Uterus (tissue), 2 donors: ENCODE data around the gene LBH.

Experiments used
- POLR2A ChIP-seq, 2 donors: fragments of 450-650 bp; IDR thresholded peaks; one replicate each; pipeline ENCODE4 v1.6.1; 2016; ENCODE audit warnings: antibody characterized with exemption in 2 of 2, mild to moderate bottlenecking in 1 of 2, moderate library complexity in 1 of 2
- TF ChIP-seq, protein P1 (sequence below), 4 experiments: fragments of 200-600 bp in 2 of 4; fragments of 450-650 bp in 2 of 4; sonication (generic) in 2 of 4; IDR thresholded peaks; one replicate each; pipeline ENCODE4 v1.5.1; 2016 to 2019; ENCODE audit warnings: antibody characterized with exemption in 4 of 4, mild to moderate bottlenecking in 2 of 4, moderate library complexity in 1 of 4

DNA sequence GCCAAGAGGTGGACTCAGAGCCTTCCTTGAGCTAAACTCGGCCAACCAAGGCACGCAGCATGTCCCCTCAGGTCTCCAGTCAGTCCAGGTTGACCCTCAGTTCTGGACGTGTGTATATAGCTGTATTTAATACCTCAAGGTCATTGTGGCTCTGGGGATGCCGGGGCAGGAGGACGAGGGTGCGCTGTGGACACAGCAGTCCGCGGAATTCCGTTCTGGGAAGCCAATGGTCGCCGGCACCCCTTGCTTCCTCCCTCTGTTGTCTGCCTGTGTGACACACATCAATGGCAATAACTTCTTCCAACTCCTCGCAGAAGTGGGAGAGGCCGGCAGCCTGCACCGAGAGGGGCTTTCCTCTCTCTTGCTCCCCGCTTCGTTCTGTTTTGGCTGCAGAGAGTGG lies 27.7 kb downstream of the LBH start:
- TF ChIP-seq, protein P1, sequence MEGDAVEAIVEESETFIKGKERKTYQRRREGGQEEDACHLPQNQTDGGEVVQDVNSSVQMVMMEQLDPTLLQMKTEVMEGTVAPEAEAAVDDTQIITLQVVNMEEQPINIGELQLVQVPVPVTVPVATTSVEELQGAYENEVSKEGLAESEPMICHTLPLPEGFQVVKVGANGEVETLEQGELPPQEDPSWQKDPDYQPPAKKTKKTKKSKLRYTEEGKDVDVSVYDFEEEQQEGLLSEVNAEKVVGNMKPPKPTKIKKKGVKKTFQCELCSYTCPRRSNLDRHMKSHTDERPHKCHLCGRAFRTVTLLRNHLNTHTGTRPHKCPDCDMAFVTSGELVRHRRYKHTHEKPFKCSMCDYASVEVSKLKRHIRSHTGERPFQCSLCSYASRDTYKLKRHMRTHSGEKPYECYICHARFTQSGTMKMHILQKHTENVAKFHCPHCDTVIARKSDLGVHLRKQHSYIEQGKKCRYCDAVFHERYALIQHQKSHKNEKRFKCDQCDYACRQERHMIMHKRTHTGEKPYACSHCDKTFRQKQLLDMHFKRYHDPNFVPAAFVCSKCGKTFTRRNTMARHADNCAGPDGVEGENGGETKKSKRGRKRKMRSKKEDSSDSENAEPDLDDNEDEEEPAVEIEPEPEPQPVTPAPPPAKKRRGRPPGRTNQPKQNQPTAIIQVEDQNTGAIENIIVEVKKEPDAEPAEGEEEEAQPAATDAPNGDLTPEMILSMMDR (IDR thresholded peaks at IDR 0.05), result no peak
- no peak for TF ChIP-seq POLR2A (IDR thresholded peaks at IDR 0.05)
